Heart right ventricle (tissue), 16 donors: ENCODE data around the gene FLRT1. TPM values are rescaled to one million over a fixed set of nuclear protein-coding genes. Genes with fewer than 3 reads are reported as not detected.

Experiments
- ATAC-seq, 8 donors: fragments of 200-7000 bp; cut with Tn5 transposase; one replicate each; pipeline ENCODE4 v1.9.1; 2020; ENCODE audit warnings: mild to moderate bottlenecking in 8 of 8, moderate library complexity in 8 of 8, moderate number of reproducible peaks in 1 of 8
- DNase-seq, 2 donors: peaks; one replicate each; pipeline ENCODE4 v3.0.0-alpha.2; 2020
- H3K27ac ChIP-seq, 10 donors: fragments of 200-600 bp; sonication (generic) in 2 of 10; one replicate each; pipeline versions ENCODE4 v1.5.0 to v1.8.0; 2020 to 2022; ENCODE audit warnings: mild to moderate bottlenecking in 3 of 10
- H3K27me3 ChIP-seq, 7 donors: fragments of 200-600 bp; one replicate each; pipeline ENCODE4 v1.8.0; 2021 to 2022; ENCODE audit warnings: mild to moderate bottlenecking in 2 of 7
- H3K36me3 ChIP-seq, 9 donors: fragments of 200-600 bp; sonication (generic) in 1 of 9; one replicate each; pipeline versions ENCODE4 v1.5.0 to v1.8.0; 2020 to 2022; ENCODE audit warnings: mild to moderate bottlenecking in 2 of 9
- H3K4me1 ChIP-seq, 9 donors: fragments of 200-600 bp; sonication (generic) in 1 of 9; one replicate each; pipeline versions ENCODE4 v1.5.0 to v1.8.0; 2020 to 2022; ENCODE audit warnings: mild to moderate bottlenecking in 4 of 9
- H3K4me3 ChIP-seq, 10 donors: fragments of 200-600 bp; sonication (generic) in 2 of 10; one replicate each; pipeline versions ENCODE4 v1.5.0 to v1.8.0; 2020 to 2022; ENCODE audit warnings: mild to moderate bottlenecking in 7 of 10, moderate library complexity in 2 of 10
- H3K9me3 ChIP-seq, 11 donors: fragments of 200-600 bp in 10 of 11; sonication (generic) in 2 of 11; one replicate each; pipeline versions ENCODE4 v1.5.0 to v1.8.0; 2013 to 2022; ENCODE audit warnings: mild to moderate bottlenecking in 2 of 11, control low read depth in 1 of 11, moderate library complexity in 1 of 11
- CTCF ChIP-seq, 9 donors: fragments of 200-600 bp; sonication (generic) in 2 of 9; IDR thresholded peaks; one replicate each; pipeline versions ENCODE4 v1.5.0 to v1.8.0; 2021 to 2022; ENCODE audit warnings: antibody characterized with exemption in 9 of 9, mild to moderate bottlenecking in 5 of 9, moderate library complexity in 1 of 9
- WGBS, 2 donors: extraction: QIAGEN DNeasy Blood & Tissue Kit; methylation state at CpG; one replicate each; pipeline ENCODE4 v1.1.7; 2013; ENCODE audit warnings: inconsistent platforms in 1 of 2; 5-methylcytosine and 5-hydroxymethylcytosine counted together
- intact Hi-C, 10 donors: fragments of 100-400 bp; cut with DNase I; formaldehyde crosslinking; loops; one replicate each; pipeline versions ENCODE4 v1.11.1 to v1.14.2; 2022
- polyA plus RNA-seq, 2 donors: library from polyadenylated mRNA; stranded (reverse); fragments of 200-250 nt; gene quantifications; one replicate each; pipeline ENCODE4 v1.2.3, GENCODE V29; 2013
- total RNA-seq, 10 donors: library from RNA; stranded (reverse); fragmentation: NEBNext Ultra II Directional in 3 of 10; extraction: Animal tissue kit (Norgen Biotek cat#: 25700) in 3 of 10; gene quantifications; one replicate each; pipeline versions ENCODE4 v1.2.1 to v1.2.4, GENCODE V29; 2021 to 2023
- donor health status: Arrhythmogenic right ventricular cardiomyopathy.
- donor health status: ischemic (EF 13 %, LVEDD 7.1; RV severe dilation, severe dysfunction).
- donor health status: healthy with polysubstance abuse.
- donor health status: DM: no; HTN: yes; CAD: no.
- donor health status: DM: no; HTN: no; CAD: no.
- donor health status: ischemic (EF 25% LVEDD 6.9; RV normal size, moderate dysfunction).
- donor health status: ischemic (EF 25% LVEDD 5.7; RV mildly dilated, moderate dysfunction).
- donor health status: healthy.
- donor health status: DM: yes; HTN: yes; CAD: no.
- donor health status: Ischemic cardiomyopathy.
- donor health status: ischemic (EF 35%, LVEDD 5.7; RV mildly dilated, moderate dysfunction).
- donor health status: nonischemic (EF 11% LVEDD 7.7; RV severe dilation, severe dysfunction).
- donor health status: DM: yes; HTN: yes; CAD: no.
- donor health status: PGD.
- donor health status: ischemic (EF 29% LVEDD 5.4; RV normal size, mild dysfunction).
- donor health status: nonischemic (EF 23%, LVEDD 6.1; RV moderate dilation, normal function).

FLRT1 gene
- total and polyA plus RNA-seq, 12 donors, result 0.17 to 0.83 (median 0.39) TPM

DNA sequence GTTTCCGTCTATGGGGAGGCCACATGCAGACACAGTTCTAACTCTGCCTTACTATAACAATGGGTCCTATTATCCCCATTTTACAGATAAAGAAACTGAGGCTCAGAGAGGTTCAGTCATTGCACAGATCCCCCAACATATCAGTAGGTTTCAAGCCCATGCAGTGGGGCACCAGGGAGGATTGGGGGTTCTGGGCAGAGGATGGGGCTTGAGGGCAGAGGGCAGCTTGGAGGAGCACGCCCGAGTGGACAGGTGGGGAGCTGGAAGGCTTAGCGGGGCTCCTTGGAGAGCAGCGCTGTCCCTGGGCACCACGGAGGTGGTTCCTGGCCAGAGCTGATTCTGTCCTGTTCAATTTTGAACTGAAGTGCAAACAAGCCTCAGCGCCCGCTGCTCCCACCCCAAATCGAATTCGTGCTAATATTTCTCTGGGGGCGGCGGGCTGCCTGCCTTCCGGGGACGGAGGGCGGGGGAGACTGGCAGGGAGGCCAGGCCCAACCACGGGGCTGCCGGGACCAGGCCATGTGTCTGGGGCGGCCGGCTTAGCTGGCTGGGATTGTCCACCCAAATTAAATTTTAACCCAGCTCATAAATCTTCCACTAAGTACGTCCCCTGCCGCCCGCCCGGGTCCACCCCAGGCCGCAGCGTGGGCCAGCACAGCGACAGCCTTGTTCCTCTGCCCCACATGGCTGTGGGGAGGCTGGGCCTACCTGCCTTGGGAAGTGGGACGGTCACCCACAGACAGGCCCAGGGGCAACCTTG lies 49.4 kb downstream of the FLRT1 start:
- no peak for ATAC-seq
- Histone ChIP-seq H3K4me3 (no peak overlapping the region), H3K4me1 (peaks cover 0 to 26% (median 9%) of the 10 kb centered on the region in 9 donors), H3K27me3 (no peaks in the 10 kb centered on the region), H3K9me3 (no peaks in the 10 kb centered on the region), H3K36me3 (no peaks in the 10 kb centered on the region), H3K27ac (no peak overlapping the region)
- DNase-seq, result no peak
- intact Hi-C loops, result no loop called here
- TF ChIP-seq CTCF (IDR thresholded peaks at IDR 0.05), result no peak
- 94 to 96% methylated on average over 27 of the region's 27 CpGs for WGBS, 2 donors

Other genes with a start within 250 kb of the FLRT1 start
- 10 to 100 TPM in 5 of 10 donors, 1 to 10 TPM in 5; 7.0 to 13.2 (median 9.9) TPM for gene SPINDOC, start 222.5 kb upstream of the FLRT1 start, total RNA-seq
- gene SPINDOC, start 222.5 kb upstream of the FLRT1 start, polyA plus RNA-seq, result 1 to 10 TPM; 9.4 to 9.7 TPM
- 10 to 100 TPM; 33.8 to 42.7 (median 39.0) TPM for gene MARK2, start 196.8 kb upstream of the FLRT1 start, total RNA-seq
- 10 to 100 TPM; 12.6 to 18.9 TPM for gene MARK2, start 196.8 kb upstream of the FLRT1 start, polyA plus RNA-seq
- gene RCOR2, start 118.8 kb upstream of the FLRT1 start, total RNA-seq, result 1 to 10 TPM; 1.1 to 8.4 (median 5.0) TPM
- gene RCOR2, start 118.8 kb upstream of the FLRT1 start, polyA plus RNA-seq, result 1 to 10 TPM; 4.4 to 5.4 TPM
- 10 to 100 TPM; 13.0 to 26.4 (median 19.7) TPM for gene NAA40, start 96.9 kb upstream of the FLRT1 start, total RNA-seq
- gene NAA40, start 96.9 kb upstream of the FLRT1 start, polyA plus RNA-seq, result 10 to 100 TPM; 13.9 to 38.8 TPM
- gene COX8A, start 61.3 kb upstream of the FLRT1 start, total RNA-seq, result 1,000 to 10,000 TPM in 6 of 10 donors, 100 to 1,000 TPM in 4; 868 to 1,274 (median 1,041) TPM
- gene COX8A, start 61.3 kb upstream of the FLRT1 start, polyA plus RNA-seq, result 1,000 to 10,000 TPM; 1,312 to 2,481 TPM
- gene OTUB1, start 49.5 kb upstream of the FLRT1 start, total RNA-seq, result 10 to 100 TPM; 47.0 to 58.2 (median 49.8) TPM
- gene OTUB1, start 49.5 kb upstream of the FLRT1 start, polyA plus RNA-seq, result 10 to 100 TPM; 34.9 to 87.0 TPM
- gene MACROD1, start 130.2 kb downstream of the FLRT1 start, total RNA-seq, result 100 to 1,000 TPM in 8 of 10 donors, 10 to 100 TPM in 2; 86.2 to 134 (median 115) TPM
- gene MACROD1, start 130.2 kb downstream of the FLRT1 start, polyA plus RNA-seq, result 100 to 1,000 TPM in 1 of 2 donors, 10 to 100 TPM in 1; 77.6 to 497 TPM
- gene STIP1, start 150.2 kb downstream of the FLRT1 start, total RNA-seq, result 100 to 1,000 TPM in 1 of 10 donors, 10 to 100 TPM in 9; 67.4 to 105 (median 87.9) TPM
- 100 to 1,000 TPM in 1 of 2 donors, 10 to 100 TPM in 1; 55.3 to 144 TPM for gene STIP1, start 150.2 kb downstream of the FLRT1 start, polyA plus RNA-seq
- 10 to 100 TPM in 1 of 10 donors, 1 to 10 TPM in 9; 2.3 to 30.8 (median 5.4) TPM for gene FERMT3, start 170.8 kb downstream of the FLRT1 start, total RNA-seq
- gene FERMT3, start 170.8 kb downstream of the FLRT1 start, polyA plus RNA-seq, result 1 to 10 TPM; 7.5 to 9.2 TPM
- gene TRPT1, start 190.3 kb downstream of the FLRT1 start, total RNA-seq, result 10 to 100 TPM; 50.5 to 81.7 (median 61.4) TPM
- 100 to 1,000 TPM in 1 of 2 donors, 10 to 100 TPM in 1; 87.2 to 188 TPM for gene TRPT1, start 190.3 kb downstream of the FLRT1 start, polyA plus RNA-seq
- 10 to 100 TPM; 57.3 to 85.6 (median 71.0) TPM for gene NUDT22, start 190.3 kb downstream of the FLRT1 start, total RNA-seq
- gene NUDT22, start 190.3 kb downstream of the FLRT1 start, polyA plus RNA-seq, result 10 to 100 TPM; 93.0 to 95.2 TPM
- gene DNAJC4, start 194.6 kb downstream of the FLRT1 start, total RNA-seq, result 10 to 100 TPM; 46.6 to 64.7 (median 52.0) TPM
- gene DNAJC4, start 194.6 kb downstream of the FLRT1 start, polyA plus RNA-seq, result 100 to 1,000 TPM in 1 of 2 donors, 10 to 100 TPM in 1; 48.0 to 173 TPM
- gene VEGFB, start 198.7 kb downstream of the FLRT1 start, total RNA-seq, result 100 to 1,000 TPM; 245 to 353 (median 277) TPM
- gene VEGFB, start 198.7 kb downstream of the FLRT1 start, polyA plus RNA-seq, result 100 to 1,000 TPM; 158 to 291 TPM
- gene FKBP2, start 205.2 kb downstream of the FLRT1 start, total RNA-seq, result 10 to 100 TPM; 40.2 to 82.0 (median 45.9) TPM
- gene FKBP2, start 205.2 kb downstream of the FLRT1 start, polyA plus RNA-seq, result 100 to 1,000 TPM; 376 to 404 TPM
- gene PPP1R14B, start 211.0 kb downstream of the FLRT1 start, total RNA-seq, result 100 to 1,000 TPM in 4 of 10 donors, 10 to 100 TPM in 6; 52.4 to 194 (median 77.2) TPM
- gene PPP1R14B, start 211.0 kb downstream of the FLRT1 start, polyA plus RNA-seq, result 100 to 1,000 TPM; 229 to 331 TPM
- gene PLCB3, start 215.6 kb downstream of the FLRT1 start, total RNA-seq, result 10 to 100 TPM in 3 of 10 donors, 1 to 10 TPM in 7; 5.8 to 13.3 (median 8.7) TPM
- gene PLCB3, start 215.6 kb downstream of the FLRT1 start, polyA plus RNA-seq, result 10 to 100 TPM in 1 of 2 donors, 1 to 10 TPM in 1; 9.5 to 13.1 TPM
- gene BAD, start 248.7 kb downstream of the FLRT1 start, total RNA-seq, result 100 to 1,000 TPM in 1 of 10 donors, 10 to 100 TPM in 9; 40.7 to 106 (median 52.2) TPM
- 100 to 1,000 TPM in 1 of 2 donors, 10 to 100 TPM in 1; 92.1 to 104 TPM for gene BAD, start 248.7 kb downstream of the FLRT1 start, polyA plus RNA-seq
- gene GPR137, start 249.9 kb downstream of the FLRT1 start, total RNA-seq, result 10 to 100 TPM; 16.4 to 43.0 (median 24.3) TPM
- gene GPR137, start 249.9 kb downstream of the FLRT1 start, polyA plus RNA-seq, result 10 to 100 TPM; 18.4 to 31.8 TPM